NB4 (cell line): ENCODE results near the gene POU4F1.

Experiments used
- DNase-seq: peaks from one replicate; pipeline ENCODE4 v3.0.0; 2010; ENCODE audit warnings: low read depth
- H3K4me3 ChIP-seq: one replicate; pipeline ENCODE4 v1.5.1; 2011; ENCODE audit warnings: mild to moderate bottlenecking, low read depth, low read length, moderate library complexity
- CTCF ChIP-seq: IDR thresholded peaks from one replicate; pipeline ENCODE4 v1.5.1; 2012; ENCODE audit warnings: low read depth, low read length
- MYC ChIP-seq: IDR thresholded peaks from 2 replicates; pipeline ENCODE4 v1.6.1; 2011; ENCODE audit warnings: low read depth, low read length
- POLR2A ChIP-seq: IDR thresholded peaks from 2 replicates; pipeline ENCODE4 v1.6.1; 2011; ENCODE audit warnings: mild to moderate bottlenecking; ENCODE audit not compliant: insufficient read length; ENCODE audit errors: extremely low read depth
- TF ChIP-seq, protein P1 (sequence below): IDR thresholded peaks from 2 replicates; pipeline ENCODE4 v1.6.1; 2011; ENCODE audit warnings: low read depth, low read length

Gene POU4F1

GRCh38 chr13:78595495-78596398 lies 7.6 kb downstream of the POU4F1 start:
- no peak overlapping the region for H3K4me3 ChIP-seq
- no peak for TF ChIP-seq POLR2A
- TF ChIP-seq MYC, result no peak
- no peak for TF ChIP-seq CTCF
- TF ChIP-seq, protein P1, sequence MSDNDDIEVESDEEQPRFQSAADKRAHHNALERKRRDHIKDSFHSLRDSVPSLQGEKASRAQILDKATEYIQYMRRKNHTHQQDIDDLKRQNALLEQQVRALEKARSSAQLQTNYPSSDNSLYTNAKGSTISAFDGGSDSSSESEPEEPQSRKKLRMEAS, result no peak
- DNase-seq, result peak; percentile 46

DNA sequence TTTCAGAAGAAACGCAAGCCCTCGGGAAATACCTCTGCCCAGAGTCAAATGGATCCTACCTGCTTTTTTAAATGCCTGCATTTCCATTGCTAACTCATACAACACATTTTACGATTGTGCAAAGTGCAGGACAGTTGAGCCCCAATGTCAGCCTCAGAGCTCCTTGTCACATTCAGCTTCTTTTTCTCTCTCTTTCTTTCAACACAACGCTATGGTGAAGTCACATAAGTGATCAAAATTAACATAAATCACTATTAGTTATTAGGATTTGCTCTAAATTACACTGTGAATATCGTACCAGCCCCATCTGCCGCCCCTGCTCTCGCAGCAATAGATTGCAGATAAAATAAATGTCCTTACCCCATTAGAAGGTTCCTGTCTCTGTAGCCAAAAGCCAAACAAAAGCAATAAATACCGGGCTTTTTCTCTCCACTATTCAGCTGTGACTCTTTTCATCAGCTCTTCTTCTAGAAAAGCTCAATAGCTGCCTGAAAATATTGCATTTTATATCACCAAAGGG lies 8.8 kb downstream of the POU4F1 start:
- DNase-seq, result no peak
- TF ChIP-seq, protein P1, result no peak
- TF ChIP-seq MYC (no peak), CTCF (no peak), POLR2A (no peak)
- no peak overlapping the region for H3K4me3 ChIP-seq

DNA sequence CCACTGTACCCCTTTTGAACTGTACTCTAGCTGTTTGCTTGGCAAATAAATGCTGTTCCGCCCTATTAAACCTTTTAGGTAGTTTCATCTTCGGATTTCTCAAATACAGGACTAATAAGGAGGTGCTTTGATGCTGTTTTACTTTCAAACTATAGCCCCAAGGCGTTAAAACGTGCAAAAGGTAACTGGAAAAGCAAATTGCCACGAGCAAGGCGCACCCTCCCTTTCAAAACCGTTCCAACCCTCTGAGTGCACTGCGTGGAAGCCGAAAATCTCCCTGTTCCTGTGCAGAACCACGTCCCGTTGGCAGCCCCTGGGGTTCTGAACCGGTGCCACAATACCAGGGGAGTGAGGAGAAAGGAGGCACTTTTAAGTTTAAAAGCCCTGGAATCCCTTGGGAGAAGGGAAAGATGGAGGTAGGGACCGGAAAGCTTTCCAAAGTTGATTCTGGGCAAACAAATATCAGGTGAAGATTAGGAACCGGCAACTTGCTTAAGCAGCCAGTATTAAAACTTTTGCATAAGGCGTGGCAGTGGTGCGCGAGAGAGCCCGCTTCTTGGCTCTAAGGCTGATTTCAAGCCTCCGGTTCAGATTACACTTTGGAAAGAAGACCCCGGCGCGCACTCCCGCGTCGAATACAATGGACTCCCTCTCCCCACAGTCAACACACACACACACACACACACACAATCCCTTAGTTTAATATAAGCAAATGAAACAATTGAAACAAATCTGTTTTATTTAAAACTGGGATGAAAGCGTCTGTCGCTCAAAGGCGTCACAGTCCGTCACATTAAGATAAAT lies 9.5 kb downstream of the POU4F1 start:
- DNase-seq, result no peak
- H3K4me3 ChIP-seq, result no peak overlapping the region

DNA sequence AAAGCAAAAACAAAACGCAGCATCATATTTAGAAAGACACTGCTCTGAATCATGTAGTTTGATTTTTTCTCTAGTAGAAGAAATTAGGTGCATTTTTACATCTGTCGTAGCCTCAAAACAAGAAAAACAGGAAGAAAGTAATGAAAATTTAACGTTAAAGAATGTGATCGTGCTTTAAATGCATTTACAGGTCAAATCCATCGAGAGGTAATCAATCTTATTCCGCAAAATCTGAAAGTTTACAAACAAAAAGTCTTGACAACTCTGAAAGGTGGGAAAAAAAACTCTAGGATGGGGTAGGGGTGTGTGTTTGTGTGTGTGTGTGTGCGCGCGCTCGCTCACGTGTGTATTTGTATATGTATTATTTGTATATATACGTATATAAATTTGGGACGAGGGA lies 10.2 kb downstream of the POU4F1 start:
- no peak for DNase-seq
- no peak overlapping the region for H3K4me3 ChIP-seq
- TF ChIP-seq MYC, result no peak
- no peak for TF ChIP-seq CTCF

More for the DNA sequence above, 9.5 kb downstream of the POU4F1 start:
- TF ChIP-seq, protein P1, result no peak
- TF ChIP-seq MYC (no peak), CTCF (no peak), POLR2A (no peak)

DNA sequence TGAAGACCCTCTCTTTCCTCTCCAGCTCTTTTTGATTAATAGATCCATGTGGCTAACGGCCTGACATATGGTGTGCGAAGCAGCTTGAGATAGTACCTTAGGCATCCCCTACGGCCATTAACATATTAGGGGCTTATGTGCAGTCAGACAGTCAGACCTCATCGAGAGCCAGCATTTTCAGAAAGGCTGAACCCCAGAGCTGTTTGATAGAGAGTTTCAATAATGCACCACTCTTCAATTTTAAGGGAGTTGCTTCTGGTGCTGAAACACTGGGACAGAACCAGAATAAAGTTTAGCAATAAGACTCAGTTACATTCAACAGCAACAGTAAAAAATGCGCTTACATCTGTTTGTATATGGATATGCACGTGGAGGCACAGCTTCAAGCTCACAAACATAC lies 10.8 kb downstream of the POU4F1 start:
- H3K4me3 ChIP-seq, result no peak overlapping the region
- TF ChIP-seq POLR2A, result no peak
- no peak for TF ChIP-seq MYC
- TF ChIP-seq CTCF, result no peak
- TF ChIP-seq, protein P1, result no peak
- DNase-seq, result no peak
